Neural cell (in vitro differentiated cells): ENCODE measurements around the gene EDNRA. TPM values are rescaled to one million over a fixed set of nuclear protein-coding genes. Genes with fewer than 3 reads are reported as not detected.

Experiments used
- H2AFZ ChIP-seq: fragments of 200-600, 300-800 bp; sonication (generic), shearing (Covaris generic); 2 replicates; pipeline ENCODE4 v1.6.0; 2014; ENCODE audit warnings: low read depth, mild to moderate bottlenecking, antibody characterized with exemption, low read length, moderate library complexity
- H3F3A ChIP-seq: fragments of 200-600 bp; shearing (Covaris generic); 2 replicates; pipeline ENCODE4 v1.6.1; 2016; ENCODE audit warnings: mild to moderate bottlenecking, moderate library complexity, mixed read lengths, antibody characterized with exemption, low read length; ENCODE audit not compliant: insufficient read depth, poor library complexity, severe bottlenecking
- H3K27ac ChIP-seq: fragments of 200-600, 300-800 bp; sonication (generic), shearing (Covaris generic); 2 replicates; pipeline ENCODE4 v1.5.1; 2014; ENCODE audit warnings: mild to moderate bottlenecking, low read length, moderate library complexity
- H3K27me3 ChIP-seq: fragments of 300-800, 200-600 bp; sonication (generic), shearing (Covaris generic); 2 replicates; pipeline ENCODE4 v1.6.0; 2014; ENCODE audit warnings: mild to moderate bottlenecking, low read depth, low read length, moderate library complexity; ENCODE audit not compliant: insufficient read depth
- H3K36me3 ChIP-seq: fragments of 300-800, 200-600 bp; sonication (generic), shearing (Covaris generic); 2 replicates; pipeline ENCODE4 v1.5.1; 2014; ENCODE audit warnings: mild to moderate bottlenecking, antibody characterized with exemption, low read length, moderate library complexity; ENCODE audit not compliant: insufficient read depth
- H3K4me2 ChIP-seq: fragments of 300-800, 200-600 bp; sonication (generic), shearing (Covaris generic); 2 replicates; pipeline ENCODE4 v1.6.0; 2014; ENCODE audit warnings: mild to moderate bottlenecking, low read length
- H3K4me3 ChIP-seq: fragments of 300-800, 200-600 bp; sonication (generic), shearing (Covaris generic); 2 replicates; pipeline ENCODE4 v1.5.1; 2014; ENCODE audit warnings: mild to moderate bottlenecking, low read length, moderate library complexity
- H3K79me2 ChIP-seq: fragments of 200-600 bp; shearing (Covaris generic); replicated peaks from 2 replicates; pipeline ENCODE4 v1.6.0; 2014; ENCODE audit warnings: mild to moderate bottlenecking, low read length, moderate library complexity; ENCODE audit not compliant: insufficient read depth
- H3K9ac ChIP-seq: fragments of 300-800, 200-600 bp; sonication (generic), shearing (Covaris generic); 2 replicates; pipeline ENCODE4 v1.6.1; 2016; ENCODE audit warnings: mild to moderate bottlenecking, low read length, mixed read lengths
- H3K9me2 ChIP-seq: fragments of 200-600 bp; shearing (Covaris generic); 2 replicates; pipeline ENCODE4 v1.6.1; 2016; ENCODE audit warnings: mild to moderate bottlenecking, low read length, mixed read lengths; ENCODE audit not compliant: insufficient read depth
- H3K9me3 ChIP-seq: fragments of 200-600, 300-800 bp; sonication (generic), shearing (Covaris generic); 2 replicates; pipeline ENCODE4 v1.6.1; 2016; ENCODE audit warnings: mild to moderate bottlenecking, mixed run types, low read length, moderate library complexity, mixed read lengths
- H4K20me1 ChIP-seq: fragments of 200-600 bp; shearing (Covaris generic); 2 replicates; pipeline ENCODE4 v1.6.1; 2016; ENCODE audit warnings: mild to moderate bottlenecking, mixed run types; ENCODE audit not compliant: insufficient read depth
- EP300 ChIP-seq: fragments of 450-650 bp; conservative IDR thresholded peaks from 2 replicates; pipeline ENCODE4 v1.6.1; 2014; ENCODE audit warnings: antibody characterized with exemption, mild to moderate bottlenecking, moderate library complexity; ENCODE audit not compliant: poor library complexity, severe bottlenecking
- EZH2 ChIP-seq: fragments of 200-600, 300-800 bp; shearing (Covaris generic), sonication (generic); IDR thresholded peaks from 2 replicates; pipeline ENCODE4 v1.6.1; 2014; ENCODE audit warnings: antibody characterized with exemption, low read length, borderline replicate concordance, mild to moderate bottlenecking; ENCODE audit not compliant: insufficient read depth, poor library complexity, severe bottlenecking
- MXI1 ChIP-seq: fragments of 450-650 bp; conservative IDR thresholded peaks from 2 replicates; pipeline ENCODE4 v1.6.1; 2014; ENCODE audit warnings: antibody characterized with exemption, mild to moderate bottlenecking; ENCODE audit not compliant: poor library complexity, severe bottlenecking
- POLR2AphosphoS5 ChIP-seq: IDR thresholded peaks from 2 replicates; pipeline ENCODE4 v1.6.1; 2012
- RAD21 ChIP-seq: fragments of 450-650 bp; conservative IDR thresholded peaks from 2 replicates; pipeline ENCODE4 v1.6.1; 2014; ENCODE audit warnings: antibody characterized with exemption, mild to moderate bottlenecking, moderate library complexity
- SMC3 ChIP-seq: fragments of 450-650 bp; conservative IDR thresholded peaks from 2 replicates; pipeline ENCODE4 v1.6.1; 2014; ENCODE audit warnings: antibody characterized with exemption, mild to moderate bottlenecking, moderate library complexity; ENCODE audit not compliant: poor library complexity
- TAF1 ChIP-seq: IDR thresholded peaks from 2 replicates; pipeline ENCODE4 v1.6.1; 2012; ENCODE audit warnings: low read depth
- polyA plus RNA-seq: library from polyadenylated mRNA; depleted of rRNA; stranded (reverse); fragments of >200 nt; gene quantifications from 2 replicates; pipeline ENCODE4 v1.2.3, GENCODE V29; 2014
- TF ChIP-seq, protein P1 (sequence below): IDR thresholded peaks from 2 replicates; pipeline ENCODE4 v1.6.1; 2012; ENCODE audit warnings: borderline replicate concordance
- TF ChIP-seq, protein P2 (sequence below): fragments of 450-650 bp; IDR thresholded peaks from 2 replicates; pipeline ENCODE4 v1.5.1; 2014; ENCODE audit warnings: antibody characterized with exemption, mild to moderate bottlenecking, moderate library complexity; ENCODE audit not compliant: poor library complexity, severe bottlenecking

The EDNRA gene
- polyA plus RNA-seq, 1 donor from 2014 or later = 0.19 TPM

DNA sequence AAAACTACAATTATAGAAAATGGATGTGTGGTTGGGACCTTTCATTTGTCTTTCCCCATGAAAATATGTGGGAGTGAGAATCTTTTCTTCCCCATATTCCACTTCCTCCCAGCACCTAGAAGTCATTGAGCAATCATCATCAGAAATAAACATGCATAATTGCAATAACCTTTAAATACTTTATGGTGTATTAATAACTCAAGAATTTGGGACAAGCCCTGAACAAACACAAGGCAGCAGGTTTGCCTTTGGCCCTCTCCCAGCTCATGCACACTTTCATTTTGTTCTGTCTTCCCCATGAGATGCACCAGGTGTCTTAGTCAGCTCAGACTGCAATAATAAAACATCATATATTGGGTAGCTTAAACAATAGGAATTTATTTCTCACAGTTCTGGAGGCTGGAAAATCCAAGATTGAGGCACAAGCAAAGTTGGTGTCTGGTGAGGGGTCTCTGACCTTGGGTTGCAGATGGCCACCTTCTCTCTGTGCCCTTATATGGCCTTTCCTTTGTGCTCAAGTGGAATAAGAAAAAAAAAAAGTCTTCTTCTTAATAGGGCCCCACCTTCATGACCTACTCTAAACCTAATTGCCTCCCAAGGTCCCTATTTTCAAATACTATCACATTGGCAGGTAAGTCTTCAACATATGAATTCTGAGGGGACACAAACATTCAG is 101.6 kb downstream of the EDNRA start:
- H2AFZ ChIP-seq = no peak overlapping the region
- H3K36me3 ChIP-seq = no peaks in the 10 kb centered on the region
- H4K20me1 ChIP-seq = no peaks in the 10 kb centered on the region
- H3F3A ChIP-seq = no peaks in the 10 kb centered on the region
- H3K79me2 ChIP-seq = no peaks in the 10 kb centered on the region
- no peak overlapping the region for H3K9ac ChIP-seq
- H3K9me3 ChIP-seq = no peaks in the 10 kb centered on the region
- no peak overlapping the region for H3K4me2 ChIP-seq
- H3K4me3 ChIP-seq = no peak overlapping the region
- H3K27me3 ChIP-seq = no peaks in the 10 kb centered on the region
- H3K9me2 ChIP-seq = no peaks in the 10 kb centered on the region
- TF ChIP-seq POLR2AphosphoS5 = no peak
- no peak for TF ChIP-seq MXI1
- no peak for TF ChIP-seq EP300
- TF ChIP-seq RAD21 = no peak
- TF ChIP-seq, protein P1, sequence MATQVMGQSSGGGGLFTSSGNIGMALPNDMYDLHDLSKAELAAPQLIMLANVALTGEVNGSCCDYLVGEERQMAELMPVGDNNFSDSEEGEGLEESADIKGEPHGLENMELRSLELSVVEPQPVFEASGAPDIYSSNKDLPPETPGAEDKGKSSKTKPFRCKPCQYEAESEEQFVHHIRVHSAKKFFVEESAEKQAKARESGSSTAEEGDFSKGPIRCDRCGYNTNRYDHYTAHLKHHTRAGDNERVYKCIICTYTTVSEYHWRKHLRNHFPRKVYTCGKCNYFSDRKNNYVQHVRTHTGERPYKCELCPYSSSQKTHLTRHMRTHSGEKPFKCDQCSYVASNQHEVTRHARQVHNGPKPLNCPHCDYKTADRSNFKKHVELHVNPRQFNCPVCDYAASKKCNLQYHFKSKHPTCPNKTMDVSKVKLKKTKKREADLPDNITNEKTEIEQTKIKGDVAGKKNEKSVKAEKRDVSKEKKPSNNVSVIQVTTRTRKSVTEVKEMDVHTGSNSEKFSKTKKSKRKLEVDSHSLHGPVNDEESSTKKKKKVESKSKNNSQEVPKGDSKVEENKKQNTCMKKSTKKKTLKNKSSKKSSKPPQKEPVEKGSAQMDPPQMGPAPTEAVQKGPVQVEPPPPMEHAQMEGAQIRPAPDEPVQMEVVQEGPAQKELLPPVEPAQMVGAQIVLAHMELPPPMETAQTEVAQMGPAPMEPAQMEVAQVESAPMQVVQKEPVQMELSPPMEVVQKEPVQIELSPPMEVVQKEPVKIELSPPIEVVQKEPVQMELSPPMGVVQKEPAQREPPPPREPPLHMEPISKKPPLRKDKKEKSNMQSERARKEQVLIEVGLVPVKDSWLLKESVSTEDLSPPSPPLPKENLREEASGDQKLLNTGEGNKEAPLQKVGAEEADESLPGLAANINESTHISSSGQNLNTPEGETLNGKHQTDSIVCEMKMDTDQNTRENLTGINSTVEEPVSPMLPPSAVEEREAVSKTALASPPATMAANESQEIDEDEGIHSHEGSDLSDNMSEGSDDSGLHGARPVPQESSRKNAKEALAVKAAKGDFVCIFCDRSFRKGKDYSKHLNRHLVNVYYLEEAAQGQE = no peak
- TF ChIP-seq SMC3 = no peak
- TF ChIP-seq, protein P2, sequence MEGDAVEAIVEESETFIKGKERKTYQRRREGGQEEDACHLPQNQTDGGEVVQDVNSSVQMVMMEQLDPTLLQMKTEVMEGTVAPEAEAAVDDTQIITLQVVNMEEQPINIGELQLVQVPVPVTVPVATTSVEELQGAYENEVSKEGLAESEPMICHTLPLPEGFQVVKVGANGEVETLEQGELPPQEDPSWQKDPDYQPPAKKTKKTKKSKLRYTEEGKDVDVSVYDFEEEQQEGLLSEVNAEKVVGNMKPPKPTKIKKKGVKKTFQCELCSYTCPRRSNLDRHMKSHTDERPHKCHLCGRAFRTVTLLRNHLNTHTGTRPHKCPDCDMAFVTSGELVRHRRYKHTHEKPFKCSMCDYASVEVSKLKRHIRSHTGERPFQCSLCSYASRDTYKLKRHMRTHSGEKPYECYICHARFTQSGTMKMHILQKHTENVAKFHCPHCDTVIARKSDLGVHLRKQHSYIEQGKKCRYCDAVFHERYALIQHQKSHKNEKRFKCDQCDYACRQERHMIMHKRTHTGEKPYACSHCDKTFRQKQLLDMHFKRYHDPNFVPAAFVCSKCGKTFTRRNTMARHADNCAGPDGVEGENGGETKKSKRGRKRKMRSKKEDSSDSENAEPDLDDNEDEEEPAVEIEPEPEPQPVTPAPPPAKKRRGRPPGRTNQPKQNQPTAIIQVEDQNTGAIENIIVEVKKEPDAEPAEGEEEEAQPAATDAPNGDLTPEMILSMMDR = no peak
- TF ChIP-seq TAF1 = no peak
- TF ChIP-seq EZH2 = no peak
- no peak overlapping the region for H3K27ac ChIP-seq

DNA sequence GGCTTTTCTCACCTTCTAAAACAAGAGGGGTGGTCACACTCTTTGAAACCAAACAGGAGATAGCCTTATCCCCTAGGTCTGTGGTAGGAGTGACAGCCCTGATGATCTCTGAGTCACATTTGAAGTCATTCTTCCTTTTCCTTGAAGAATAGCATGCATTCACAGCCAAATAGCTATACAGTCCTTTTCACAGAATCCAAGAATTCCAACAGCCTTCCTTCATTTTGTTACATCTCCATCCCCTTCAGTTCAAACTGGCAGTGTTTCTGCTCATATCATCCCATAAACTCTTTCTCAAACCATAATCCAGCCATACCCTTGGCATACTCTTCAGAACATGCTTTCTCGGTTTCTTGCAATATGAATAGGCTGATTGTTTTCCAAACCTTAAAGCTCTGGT is 103.0 kb downstream of the EDNRA start:
- no peaks in the 10 kb centered on the region for H3K9me3 ChIP-seq
- no peaks in the 10 kb centered on the region for H3K27me3 ChIP-seq
- no peaks in the 10 kb centered on the region for H4K20me1 ChIP-seq
- no peak overlapping the region for H3K4me3 ChIP-seq
- H3K27ac ChIP-seq = no peak overlapping the region
- no peak overlapping the region for H3K4me2 ChIP-seq
- no peaks in the 10 kb centered on the region for H3K79me2 ChIP-seq
- H3K36me3 ChIP-seq = no peaks in the 10 kb centered on the region
- no peaks in the 10 kb centered on the region for H3K9me2 ChIP-seq
- no peak for TF ChIP-seq EZH2
- no peak for TF ChIP-seq MXI1
- TF ChIP-seq TAF1 = no peak
- no peak for TF ChIP-seq SMC3
- TF ChIP-seq, protein P1 = no peak
- no peak for TF ChIP-seq RAD21
- no peak for TF ChIP-seq POLR2AphosphoS5
- TF ChIP-seq, protein P2 = no peak
- no peak for TF ChIP-seq EP300
- H3K9ac ChIP-seq = no peak overlapping the region
- no peaks in the 10 kb centered on the region for H3F3A ChIP-seq
- H2AFZ ChIP-seq = no peak overlapping the region
